ENCODE results near the gene TMEM182. TPM values are rescaled to one million over a fixed set of nuclear protein-coding genes. Genes with fewer than 3 reads are reported as not detected.

Gene TMEM182
- total and polyA plus RNA-seq, 9 of the 15 experiments (the other 6 are each of a cell fraction or from before 2014, with no cell fraction given), result 5.2 to 11.4 (median 7.5) TPM

DNA sequence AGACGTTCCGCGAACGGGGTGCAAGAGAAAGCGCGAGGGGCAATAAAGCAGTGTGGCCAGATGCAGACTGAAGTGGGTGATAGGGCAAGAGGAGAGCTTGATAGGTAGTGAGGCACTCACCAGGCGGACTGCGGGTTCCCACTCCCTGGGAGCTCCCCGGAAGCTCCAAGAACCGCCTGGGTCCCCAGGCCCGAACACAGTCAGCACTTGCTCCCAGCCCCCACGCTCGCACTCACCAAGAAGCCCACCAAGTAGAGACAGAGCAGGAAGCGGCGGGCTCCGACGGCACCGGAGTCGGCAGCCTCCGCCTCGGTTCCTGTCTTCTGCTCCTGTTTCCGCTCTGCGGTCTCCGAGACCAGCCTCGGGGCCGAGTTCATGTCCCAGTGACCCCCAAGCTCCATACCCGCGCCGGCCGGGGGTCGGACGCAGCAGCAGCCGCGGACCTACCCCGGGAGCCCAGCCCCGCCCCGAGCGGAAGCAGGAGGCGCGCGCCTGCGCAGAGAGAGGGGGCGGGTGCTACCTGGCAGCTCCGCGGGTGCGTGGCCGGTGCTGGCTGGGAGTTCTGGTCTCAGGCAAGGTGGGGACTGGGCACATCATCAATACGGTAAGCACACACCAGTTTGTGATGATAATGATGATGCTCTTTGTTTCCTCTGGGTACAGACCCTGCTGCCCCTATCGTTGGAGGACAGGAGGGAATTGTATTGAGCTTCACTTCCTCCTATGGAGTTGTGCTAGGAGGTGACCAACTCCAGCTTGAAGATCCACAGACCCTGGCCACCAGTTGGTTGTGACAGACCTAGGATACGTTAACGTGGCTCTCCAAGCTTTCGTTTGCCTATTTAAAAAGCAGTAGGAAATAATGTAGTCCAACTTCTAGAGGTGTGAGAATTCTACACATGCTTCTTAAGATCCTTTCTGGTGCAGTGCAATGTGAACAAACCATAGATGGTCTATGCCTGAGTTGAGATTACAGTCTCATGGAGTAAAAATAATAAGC lies 25.1 kb upstream of the TMEM182 start (continued):
- TF ChIP-seq, protein P1, sequence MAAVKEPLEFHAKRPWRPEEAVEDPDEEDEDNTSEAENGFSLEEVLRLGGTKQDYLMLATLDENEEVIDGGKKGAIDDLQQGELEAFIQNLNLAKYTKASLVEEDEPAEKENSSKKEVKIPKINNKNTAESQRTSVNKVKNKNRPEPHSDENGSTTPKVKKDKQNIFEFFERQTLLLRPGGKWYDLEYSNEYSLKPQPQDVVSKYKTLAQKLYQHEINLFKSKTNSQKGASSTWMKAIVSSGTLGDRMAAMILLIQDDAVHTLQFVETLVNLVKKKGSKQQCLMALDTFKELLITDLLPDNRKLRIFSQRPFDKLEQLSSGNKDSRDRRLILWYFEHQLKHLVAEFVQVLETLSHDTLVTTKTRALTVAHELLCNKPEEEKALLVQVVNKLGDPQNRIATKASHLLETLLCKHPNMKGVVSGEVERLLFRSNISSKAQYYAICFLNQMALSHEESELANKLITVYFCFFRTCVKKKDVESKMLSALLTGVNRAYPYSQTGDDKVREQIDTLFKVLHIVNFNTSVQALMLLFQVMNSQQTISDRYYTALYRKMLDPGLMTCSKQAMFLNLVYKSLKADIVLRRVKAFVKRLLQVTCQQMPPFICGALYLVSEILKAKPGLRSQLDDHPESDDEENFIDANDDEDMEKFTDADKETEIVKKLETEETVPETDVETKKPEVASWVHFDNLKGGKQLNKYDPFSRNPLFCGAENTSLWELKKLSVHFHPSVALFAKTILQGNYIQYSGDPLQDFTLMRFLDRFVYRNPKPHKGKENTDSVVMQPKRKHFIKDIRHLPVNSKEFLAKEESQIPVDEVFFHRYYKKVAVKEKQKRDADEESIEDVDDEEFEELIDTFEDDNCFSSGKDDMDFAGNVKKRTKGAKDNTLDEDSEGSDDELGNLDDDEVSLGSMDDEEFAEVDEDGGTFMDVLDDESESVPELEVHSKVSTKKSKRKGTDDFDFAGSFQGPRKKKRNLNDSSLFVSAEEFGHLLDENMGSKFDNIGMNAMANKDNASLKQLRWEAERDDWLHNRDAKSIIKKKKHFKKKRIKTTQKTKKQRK (IDR thresholded peaks at IDR 0.05; ENCODE audit: borderline replicate concordance, low read depth, low read length), result no peak
- TF ChIP-seq MCM3 (IDR thresholded peaks at IDR 0.05) (no peak), ZNF717 (CRISPR knock-in tag; IDR thresholded peaks at IDR 0.05) (no peak), POLR3G (IDR thresholded peaks at IDR 0.05; ENCODE audit: extremely low read depth, insufficient read length, insufficient replicate concordance) (no peak), LEF1 (IDR thresholded peaks at IDR 0.05) (no peak), ETV1 (tag; conservative IDR thresholded peaks at IDR 0.05; ENCODE audit: low read depth) (peak; percentile 6; the same call in 1 of the 2 replicates), ZSCAN29 (IDR thresholded peaks at IDR 0.05) (no peak), KDM5B (IDR thresholded peaks at IDR 0.05; ENCODE audit: insufficient replicate concordance, low read depth, low read length) (peak; percentile 97), MAFK (IDR thresholded peaks at IDR 0.05; ENCODE audit: low read length) (no peak), ZNF133 (CRISPR knock-in tag; IDR thresholded peaks at IDR 0.05) (no peak), KLF10 (CRISPR knock-in tag; IDR thresholded peaks at IDR 0.05) (no peak), NONO (IDR thresholded peaks at IDR 0.05; ENCODE audit: low read depth in 2 of 2, low read length in 1 of 2) (0 out of 4 replicates have a peak, but pooled peaks of 1 of the 2 experiments have one; percentile 13), NBN (IDR thresholded peaks at IDR 0.05; ENCODE audit: low read depth) (no peak), DNMT1 (IDR thresholded peaks at IDR 0.05) (no peak), GABPB2 (CRISPR knock-in tag; conservative IDR thresholded peaks at IDR 0.05) (no peak), ZNF76 (CRISPR knock-in tag; IDR thresholded peaks at IDR 0.05; ENCODE audit: borderline replicate concordance) (no peak), RBM15 (IDR thresholded peaks at IDR 0.05; ENCODE audit: insufficient read depth, low read length) (no peak)
- TF ChIP-seq, protein P2, sequence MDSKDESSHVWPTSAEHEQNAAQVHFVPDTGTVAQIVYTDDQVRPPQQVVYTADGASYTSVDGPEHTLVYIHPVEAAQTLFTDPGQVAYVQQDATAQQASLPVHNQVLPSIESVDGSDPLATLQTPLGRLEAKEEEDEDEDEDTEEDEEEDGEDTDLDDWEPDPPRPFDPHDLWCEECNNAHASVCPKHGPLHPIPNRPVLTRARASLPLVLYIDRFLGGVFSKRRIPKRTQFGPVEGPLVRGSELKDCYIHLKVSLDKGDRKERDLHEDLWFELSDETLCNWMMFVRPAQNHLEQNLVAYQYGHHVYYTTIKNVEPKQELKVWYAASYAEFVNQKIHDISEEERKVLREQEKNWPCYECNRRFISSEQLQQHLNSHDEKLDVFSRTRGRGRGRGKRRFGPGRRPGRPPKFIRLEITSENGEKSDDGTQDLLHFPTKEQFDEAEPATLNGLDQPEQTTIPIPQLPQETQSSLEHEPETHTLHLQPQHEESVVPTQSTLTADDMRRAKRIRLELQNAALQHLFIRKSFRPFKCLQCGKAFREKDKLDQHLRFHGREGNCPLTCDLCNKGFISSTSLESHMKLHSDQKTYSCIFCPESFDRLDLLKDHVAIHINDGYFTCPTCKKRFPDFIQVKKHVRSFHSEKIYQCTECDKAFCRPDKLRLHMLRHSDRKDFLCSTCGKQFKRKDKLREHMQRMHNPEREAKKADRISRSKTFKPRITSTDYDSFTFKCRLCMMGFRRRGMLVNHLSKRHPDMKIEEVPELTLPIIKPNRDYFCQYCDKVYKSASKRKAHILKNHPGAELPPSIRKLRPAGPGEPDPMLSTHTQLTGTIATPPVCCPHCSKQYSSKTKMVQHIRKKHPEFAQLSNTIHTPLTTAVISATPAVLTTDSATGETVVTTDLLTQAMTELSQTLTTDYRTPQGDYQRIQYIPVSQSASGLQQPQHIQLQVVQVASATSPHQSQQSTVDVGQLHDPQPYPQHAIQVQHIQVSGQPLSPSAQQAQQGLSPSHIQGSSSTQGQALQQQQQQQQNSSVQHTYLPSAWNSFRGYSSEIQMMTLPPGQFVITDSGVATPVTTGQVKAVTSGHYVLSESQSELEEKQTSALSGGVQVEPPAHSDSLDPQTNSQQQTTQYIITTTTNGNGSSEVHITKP (IDR thresholded peaks at IDR 0.05; ENCODE audit: partially characterized antibody), result peak; percentile 6
- TF ChIP-seq, protein P3, sequence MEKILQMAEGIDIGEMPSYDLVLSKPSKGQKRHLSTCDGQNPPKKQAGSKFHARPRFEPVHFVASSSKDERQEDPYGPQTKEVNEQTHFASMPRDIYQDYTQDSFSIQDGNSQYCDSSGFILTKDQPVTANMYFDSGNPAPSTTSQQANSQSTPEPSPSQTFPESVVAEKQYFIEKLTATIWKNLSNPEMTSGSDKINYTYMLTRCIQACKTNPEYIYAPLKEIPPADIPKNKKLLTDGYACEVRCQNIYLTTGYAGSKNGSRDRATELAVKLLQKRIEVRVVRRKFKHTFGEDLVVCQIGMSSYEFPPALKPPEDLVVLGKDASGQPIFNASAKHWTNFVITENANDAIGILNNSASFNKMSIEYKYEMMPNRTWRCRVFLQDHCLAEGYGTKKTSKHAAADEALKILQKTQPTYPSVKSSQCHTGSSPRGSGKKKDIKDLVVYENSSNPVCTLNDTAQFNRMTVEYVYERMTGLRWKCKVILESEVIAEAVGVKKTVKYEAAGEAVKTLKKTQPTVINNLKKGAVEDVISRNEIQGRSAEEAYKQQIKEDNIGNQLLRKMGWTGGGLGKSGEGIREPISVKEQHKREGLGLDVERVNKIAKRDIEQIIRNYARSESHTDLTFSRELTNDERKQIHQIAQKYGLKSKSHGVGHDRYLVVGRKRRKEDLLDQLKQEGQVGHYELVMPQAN (IDR thresholded peaks at IDR 0.05; ENCODE audit: borderline replicate concordance), result no peak

All from K562 (cell line).